K562 (cell line): Measurements from ENCODE around the gene PVALEF. TPM values are rescaled to one million over a fixed set of nuclear protein-coding genes. Genes with fewer than 3 reads are reported as not detected.

Source experiments
- RERE ChIP-seq: sonication (generic); formaldehyde crosslinking; IDR thresholded peaks from 2 replicates; pipeline ENCODE4 v1.8.0; 2023; ENCODE audit warnings: missing genetic modification reagents, mild to moderate bottlenecking, borderline replicate concordance
- TARDBP ChIP-seq: fragments of 450-650 bp; IDR thresholded peaks from 2 replicates; pipeline ENCODE4 v1.6.1; 2016
- ZNF436 ChIP-seq: fragments of 250-450, 450-650 bp; sonication (Bioruptor Pico); formaldehyde crosslinking; IDR thresholded peaks from 2 replicates; pipeline ENCODE4 v1.7.0; 2020; ENCODE audit warnings: mild to moderate bottlenecking
- polyA plus RNA-seq, 8 experiments: library from polyadenylated mRNA; depleted of rRNA in 4 of 8; stranded (reverse) in 5 of 8; unstranded in 3 of 8; fragments of >200 nt; fragmentation: Nextera tagmentation in 2 of 8; fragmentation: Illumina TruSeq in 1 of 8; extraction: Ambion mirVana in 2 of 8; extraction: Trizol in 1 of 8; gene quantifications; 2 replicates each; pipeline versions ENCODE4 v1.2.1 to v1.2.3, GENCODE V29; 2011 to 2014; ENCODE audit warnings: inconsistent platforms in 1 of 8, missing spikeins in 1 of 8
- total RNA-seq, 7 experiments: library from RNA; depleted of rRNA in 6 of 7; stranded (reverse); fragments of >200 nt in 6 of 7; fragmentation: Illumina TruSeq in 2 of 7; extraction: Trizol in 2 of 7; gene quantifications; 2 replicates each; pipeline versions ENCODE4 v1.2.1 to v1.2.3, GENCODE V29; 2011 to 2021; ENCODE audit warnings: low replicate concordance in 1 of 7

PVALEF gene
- total and polyA plus RNA-seq, 9 of the 15 experiments (the other 6 are each of a cell fraction or from before 2014, with no cell fraction given), result not detected

GRCh38 chr17:81195941-81196495 lies 30.7 kb downstream of the PVALEF start (continued):
- TF ChIP-seq ZNF436 (no peak), TARDBP (no peak), RERE (no peak)
